Hematopoietic multipotent progenitor cell treated with erythropoietin and hydrocortisone succinate and interleukin-3 and kit ligand, for 6 days (in vitro differentiated cells): Measurements from ENCODE around the gene DYNLT1.
A peak's percentile ranks its signal among the peaks of the same experiment; 100 is the strongest.
"Not testable (repeated sequence)": the region's sequence is repeated elsewhere in the genome, so short reads cannot be mapped to it uniquely, and the experiment has no call there.

Source experiments
- DNase-seq: peaks from one replicate; pipeline ENCODE4 v3.0.0-alpha.2; 2015

Gene DYNLT1

DNA sequence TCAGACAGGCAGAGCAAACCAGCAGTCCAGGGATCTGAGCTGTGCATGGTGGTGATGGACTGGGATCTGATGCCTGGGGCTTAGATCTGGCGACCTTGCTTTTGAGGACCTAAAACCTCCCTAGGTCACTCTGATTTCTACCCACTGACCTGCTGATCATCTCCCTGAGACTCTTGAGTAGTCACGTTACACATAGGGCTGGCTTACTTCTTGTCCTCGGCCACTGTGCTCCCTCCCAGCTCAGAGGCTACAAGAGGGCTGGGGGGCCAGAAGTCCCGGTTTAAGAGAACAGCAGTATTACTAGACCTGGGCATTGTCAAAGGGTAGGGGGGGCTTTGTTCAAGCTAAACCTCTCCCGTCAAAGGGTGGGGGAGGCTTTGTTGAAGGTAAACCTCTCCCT is 5.5 kb downstream of the DYNLT1 start:
- no peak for DNase-seq

DNA sequence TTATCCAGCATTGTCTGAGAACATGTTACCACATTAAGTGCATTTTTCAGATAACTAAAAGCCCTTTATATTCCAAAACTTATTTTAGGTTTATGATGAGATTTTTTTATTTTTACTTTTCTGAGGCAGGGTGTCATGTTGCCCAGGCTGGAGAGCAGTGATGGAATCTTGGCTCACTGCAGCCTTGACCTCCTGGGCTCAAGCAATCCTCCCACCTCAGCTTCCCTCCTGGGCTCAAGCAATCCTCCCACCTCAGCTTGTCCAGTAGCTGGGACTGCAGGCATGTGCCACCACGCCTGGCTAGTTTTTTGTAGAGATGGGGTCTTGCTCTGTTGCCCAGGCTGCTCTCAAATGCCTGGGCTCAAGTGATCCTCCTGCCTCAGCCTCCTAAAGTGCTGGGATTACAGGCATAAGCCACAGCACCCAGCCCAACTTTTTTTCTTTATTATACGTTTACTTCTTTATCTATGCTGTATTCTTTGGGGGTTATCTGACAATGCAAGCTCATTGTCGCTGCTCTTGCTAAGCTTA is 6.2 kb downstream of the DYNLT1 start:
- peak; percentile 43 for DNase-seq

DNA sequence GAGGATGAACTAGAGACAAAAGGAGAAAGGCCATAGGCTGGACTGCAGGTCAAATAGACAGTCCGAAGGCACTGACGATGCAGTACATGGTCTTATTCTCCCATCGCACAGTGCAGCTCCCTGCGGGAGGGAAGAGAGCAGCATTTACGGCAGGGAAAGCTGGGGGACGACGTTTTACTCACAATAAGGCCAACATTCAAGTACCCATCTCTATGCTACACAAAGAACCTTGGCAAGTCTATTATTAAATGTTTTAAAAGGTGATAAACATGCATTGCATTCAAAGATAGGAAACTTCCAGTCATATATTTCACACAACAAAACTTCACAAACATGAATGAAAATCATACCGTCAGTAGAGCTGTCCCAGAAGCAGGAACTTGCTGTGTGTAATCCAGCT is 7.8 kb downstream of the DYNLT1 start:
- no peak for DNase-seq

DNA sequence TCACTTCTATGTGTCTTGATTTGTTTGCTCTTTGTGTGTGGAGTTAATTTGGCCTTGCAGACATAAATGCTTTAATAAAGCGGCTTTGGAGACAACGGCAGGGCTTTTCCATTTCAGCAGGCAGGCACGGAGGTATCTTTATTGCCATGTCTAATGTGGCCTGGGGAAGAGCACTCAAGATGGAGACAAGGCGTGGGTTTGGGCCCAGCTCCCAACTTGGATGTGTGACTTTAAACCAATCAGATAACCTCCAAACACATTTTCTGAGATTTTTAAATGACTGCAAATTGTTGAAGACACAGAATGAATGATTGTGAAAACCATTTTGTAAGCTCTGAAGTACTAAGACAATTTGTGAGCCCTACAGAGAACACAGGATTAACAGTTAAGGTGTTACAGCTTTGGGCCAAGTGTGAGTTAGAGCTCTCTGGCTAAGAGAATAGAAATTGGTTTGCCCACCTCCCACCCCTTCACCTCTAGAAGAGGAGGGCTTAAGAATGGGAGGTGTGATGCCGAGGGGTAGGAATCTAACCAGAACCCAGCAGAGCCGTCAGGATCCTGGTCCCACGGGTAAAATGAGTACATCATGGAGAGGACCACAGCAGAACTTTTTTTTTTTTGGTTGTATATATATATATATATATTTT is 9.0 kb downstream of the DYNLT1 start:
- DNase-seq, result no peak

DNA sequence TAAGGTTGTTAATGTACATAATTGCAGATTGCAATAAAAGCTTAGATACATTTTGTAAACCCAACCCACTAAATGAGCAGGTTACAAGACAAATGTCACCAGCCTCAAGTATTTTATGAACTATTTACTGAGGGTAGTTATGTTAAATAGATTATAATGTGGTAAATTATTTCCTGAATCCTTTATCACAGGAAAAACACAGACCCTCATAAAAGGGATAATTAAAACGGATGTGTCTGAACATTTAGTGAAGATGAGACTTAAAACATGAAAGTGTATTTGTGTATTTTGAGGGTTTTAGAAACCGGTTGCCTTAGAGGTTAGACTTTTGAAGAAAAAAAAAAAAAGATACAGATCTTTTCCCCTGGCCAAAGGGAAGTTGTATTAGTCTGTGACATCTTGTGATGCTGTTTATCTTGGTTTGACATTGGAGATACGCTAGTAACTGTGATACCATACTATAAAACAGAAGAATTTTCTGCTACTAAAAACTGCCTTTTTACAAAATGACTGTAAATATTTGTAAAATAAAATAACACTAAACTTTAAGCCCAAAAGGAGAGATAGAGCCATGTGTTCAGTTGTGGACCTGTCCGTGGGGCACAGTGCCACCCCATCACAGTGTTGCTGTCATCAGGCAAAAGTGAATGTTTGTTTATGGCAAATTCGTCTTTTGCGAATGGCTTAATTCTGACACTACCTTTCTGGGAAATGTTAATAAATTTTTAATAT is 9.7 kb downstream of the DYNLT1 start:
- DNase-seq, result peak; percentile 38

DNA sequence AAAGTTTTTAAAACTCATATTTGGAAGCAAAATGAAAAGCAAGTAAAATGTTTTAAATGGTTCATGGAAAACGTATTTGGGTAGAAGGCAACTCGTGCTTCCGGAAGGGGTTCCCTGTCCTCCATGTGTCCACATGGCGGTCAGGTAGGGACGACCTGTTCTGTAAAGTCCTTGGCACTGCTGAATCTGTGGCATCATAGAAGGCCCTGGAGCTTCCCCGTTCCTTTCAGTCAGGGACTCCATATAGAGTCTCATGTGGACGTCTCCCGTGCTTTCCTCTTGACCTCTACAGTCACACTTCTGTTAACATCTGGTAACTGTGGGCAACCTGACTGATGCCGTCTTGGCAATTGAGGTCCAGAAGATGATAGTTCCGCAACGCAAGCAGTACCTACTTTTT is 11.4 kb downstream of the DYNLT1 start:
- no peak for DNase-seq

DNA sequence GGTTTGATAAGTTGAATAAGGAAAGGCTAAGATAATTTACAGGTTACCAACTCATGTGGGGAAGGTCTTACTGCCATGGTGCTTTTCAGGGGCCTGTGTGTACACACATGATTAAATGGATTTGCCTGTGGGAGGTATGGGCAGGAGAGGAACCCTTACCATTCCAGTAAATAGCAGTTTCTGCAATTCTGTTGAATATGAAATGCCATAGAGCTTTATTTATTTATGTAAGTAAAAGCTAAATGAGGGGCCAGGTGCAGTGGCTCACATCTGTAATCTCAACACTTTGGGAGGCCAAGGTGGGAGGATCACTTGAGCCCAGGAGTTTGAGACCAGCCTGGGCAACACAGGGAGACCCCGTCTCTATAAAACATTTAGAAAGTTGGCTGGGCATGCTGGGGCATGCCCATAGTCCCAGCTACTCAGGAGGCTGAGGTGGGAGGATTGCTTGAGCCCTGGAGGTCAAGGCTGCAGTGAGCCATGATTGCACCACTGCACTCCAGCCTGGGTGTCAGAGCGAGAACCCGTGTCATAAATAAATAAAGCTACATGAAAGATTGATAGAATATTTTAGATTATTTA is 11.9 kb downstream of the DYNLT1 start:
- not testable (repeated sequence) for DNase-seq

DNA sequence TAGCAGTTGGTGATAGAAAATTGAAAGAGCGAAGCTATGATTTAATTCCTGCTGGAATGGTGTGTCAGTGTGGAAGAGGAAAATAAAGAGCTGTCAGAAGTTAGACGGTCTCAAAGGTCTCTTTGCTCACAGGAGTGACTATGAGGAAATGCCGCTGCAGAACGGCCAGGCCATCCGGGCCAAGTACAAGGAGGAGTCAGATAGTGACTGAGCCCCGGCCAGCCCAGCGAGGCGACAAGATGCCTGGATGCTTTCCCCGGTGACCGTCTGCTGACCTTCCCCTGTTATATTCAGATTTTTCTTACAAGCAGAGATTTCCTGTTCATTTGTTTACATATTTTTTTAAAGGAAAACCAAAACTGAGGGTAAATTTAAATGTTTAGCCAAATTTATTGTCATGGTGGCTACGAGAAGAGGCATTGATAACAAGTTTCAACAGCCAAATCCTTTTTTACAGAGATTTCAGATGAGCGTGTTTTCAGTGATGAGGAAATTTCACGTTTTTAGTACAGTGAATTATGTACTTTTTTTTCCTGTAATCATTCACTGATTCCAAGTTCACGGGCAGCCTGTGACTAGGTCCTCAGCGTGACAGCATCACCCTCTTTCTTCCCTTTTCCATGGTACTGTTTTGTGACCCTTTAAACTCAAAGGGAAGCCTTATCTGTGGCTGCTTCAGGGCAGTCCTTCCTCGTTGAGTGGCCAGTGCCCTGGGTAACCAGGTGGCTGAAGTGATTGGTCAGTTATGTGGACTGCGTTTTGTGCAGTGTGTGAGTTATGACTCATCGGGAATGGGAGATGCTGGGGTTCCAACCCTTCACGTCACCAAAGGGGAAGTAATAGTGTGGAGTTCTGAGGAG is 12.6 kb downstream of the DYNLT1 start:
- DNase-seq, result peak; percentile 21

DNA sequence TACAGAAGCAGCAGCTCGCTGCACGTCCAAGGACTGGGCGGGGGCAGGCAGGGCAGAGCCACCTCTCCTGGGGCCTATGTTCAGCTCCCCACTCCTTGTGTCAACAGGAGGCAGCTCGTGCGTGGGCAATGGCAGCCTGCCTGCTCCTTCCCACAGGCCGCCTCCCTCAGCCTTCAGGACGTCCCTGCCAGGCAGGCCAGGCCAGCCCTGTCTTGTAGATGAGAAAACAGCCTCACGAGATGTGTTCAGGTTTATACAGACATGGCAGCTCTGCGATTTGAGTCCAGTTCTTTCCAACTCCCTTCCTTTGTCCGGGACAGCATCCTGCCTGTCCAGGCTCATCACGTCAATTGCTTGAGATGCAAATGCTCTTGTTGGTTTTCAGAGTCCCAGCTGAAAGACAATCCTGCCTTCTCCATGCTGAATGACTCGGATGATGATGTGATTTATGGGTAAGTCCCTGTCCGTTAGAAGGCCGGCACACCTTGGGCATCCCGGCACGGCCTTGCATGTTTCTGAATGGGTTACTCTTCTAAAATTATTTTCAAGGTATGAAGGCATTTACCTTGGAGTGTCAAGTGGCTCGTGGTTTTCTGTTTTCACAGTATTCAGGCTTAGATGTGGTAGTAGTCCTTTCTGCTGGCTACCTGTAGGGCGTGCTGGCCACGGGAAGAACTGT is 13.5 kb downstream of the DYNLT1 start:
- no peak for DNase-seq

DNA sequence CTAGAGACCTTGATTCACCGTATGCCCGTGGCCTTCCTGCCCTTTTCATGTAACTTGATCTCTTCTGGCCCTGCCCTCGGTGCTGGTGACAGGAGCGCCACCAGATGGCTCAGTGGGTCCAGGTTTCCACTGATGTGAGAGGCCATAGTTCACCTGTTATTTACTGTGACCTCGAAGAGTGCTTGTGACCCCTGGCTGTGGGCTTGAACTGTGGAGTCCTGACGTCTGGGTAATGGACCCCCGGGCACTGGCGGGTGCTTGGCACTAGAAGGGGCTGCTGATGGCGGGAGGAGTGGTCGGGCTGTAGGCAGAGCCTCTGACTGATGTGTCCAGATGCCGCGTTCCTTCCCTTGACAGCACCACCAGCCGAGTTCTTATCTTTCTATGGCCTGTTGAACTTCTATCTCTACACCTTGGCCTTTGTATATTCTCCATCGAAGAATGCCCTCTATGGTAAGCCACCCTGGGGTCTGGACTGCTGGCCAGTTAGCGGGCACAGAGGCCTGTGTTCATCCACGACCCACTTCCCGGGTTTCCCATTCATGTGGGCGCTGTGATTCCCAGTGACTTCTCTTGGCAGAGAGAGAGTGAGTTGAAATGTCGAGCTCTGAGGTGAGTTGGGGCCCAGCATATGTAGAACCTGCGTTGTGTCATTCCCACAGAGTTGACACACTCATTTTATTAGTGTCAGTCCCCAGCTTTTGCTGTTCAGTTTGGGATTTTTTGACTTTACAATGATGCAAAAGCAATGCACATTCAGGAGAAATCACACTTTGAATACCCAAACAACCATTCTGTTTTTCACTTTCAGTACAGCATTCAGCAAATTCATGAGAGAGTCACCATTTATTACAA is 14.9 kb downstream of the DYNLT1 start:
- DNase-seq, result no peak

DNA sequence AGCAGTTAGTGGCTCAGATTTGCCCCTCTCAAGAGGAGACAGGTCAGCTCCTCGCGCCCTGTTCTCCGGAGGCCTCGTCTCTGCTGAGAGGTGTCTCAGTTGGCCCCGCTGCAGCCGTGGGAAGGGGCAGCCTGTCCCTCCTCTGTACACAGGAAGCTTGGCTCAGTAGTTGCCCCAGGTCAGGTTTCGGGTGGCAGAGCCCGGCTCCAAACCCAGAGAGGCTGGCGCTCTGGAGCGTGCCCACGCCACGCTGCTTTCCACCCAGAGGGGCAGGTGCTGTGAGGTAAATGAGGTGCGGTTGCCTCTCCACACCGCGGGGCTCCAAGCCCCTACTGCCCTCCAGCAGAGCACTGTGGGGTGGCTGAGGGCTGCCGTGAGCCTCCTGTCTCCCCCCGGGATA is 16.0 kb downstream of the DYNLT1 start:
- no peak for DNase-seq

DNA sequence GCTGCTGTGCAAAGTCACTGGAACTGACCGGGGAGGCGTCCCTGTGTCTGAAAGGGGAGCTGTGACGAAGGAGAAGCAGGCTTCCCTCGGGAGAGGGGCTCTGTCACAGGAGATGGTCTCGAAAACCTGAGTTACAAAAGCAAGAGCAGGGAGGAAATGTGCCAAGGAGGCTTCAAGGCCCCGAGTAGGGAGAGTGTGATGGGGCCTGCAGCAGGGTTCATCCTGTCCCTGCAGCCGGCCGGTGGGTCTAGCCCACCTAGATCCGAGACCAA is 16.7 kb downstream of the DYNLT1 start:
- DNase-seq, result no peak

DNA sequence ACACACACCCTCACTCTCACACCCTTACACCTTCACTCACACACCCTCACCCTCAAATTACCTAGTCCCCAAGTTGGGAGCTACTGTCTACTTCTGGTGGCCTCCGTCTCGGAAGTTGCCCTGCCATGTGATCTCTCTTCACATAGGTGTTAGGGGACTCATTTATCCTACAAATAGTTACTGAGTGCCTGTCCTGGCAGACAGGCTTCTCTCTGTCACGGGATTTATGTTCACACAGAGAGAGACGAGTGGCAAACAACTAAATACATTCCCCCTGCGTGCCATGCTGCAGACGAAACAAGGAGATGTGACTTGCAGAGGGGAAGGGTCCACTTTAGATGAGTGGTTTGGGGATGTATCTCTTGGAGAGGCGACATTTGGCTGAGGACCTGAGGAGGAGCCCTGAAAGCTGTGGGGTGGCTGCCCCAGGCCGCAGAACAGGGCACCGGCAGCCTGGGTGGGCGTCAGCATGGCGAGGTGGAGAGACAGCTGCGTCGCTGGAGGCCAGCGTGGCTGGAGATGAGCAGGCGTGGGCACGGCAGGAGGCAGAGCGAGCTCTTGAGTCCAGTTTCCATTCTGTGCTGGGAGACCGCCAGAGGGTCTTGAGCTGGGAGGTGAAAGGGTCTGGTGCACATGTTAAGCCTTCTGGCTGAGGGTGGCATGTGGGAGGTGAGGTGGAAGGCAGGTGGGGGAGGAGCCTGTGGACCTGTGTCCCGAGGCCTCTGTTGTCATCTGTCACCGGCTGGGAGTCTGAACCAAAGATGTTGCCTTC is 17.2 kb downstream of the DYNLT1 start:
- DNase-seq, result no peak

DNA sequence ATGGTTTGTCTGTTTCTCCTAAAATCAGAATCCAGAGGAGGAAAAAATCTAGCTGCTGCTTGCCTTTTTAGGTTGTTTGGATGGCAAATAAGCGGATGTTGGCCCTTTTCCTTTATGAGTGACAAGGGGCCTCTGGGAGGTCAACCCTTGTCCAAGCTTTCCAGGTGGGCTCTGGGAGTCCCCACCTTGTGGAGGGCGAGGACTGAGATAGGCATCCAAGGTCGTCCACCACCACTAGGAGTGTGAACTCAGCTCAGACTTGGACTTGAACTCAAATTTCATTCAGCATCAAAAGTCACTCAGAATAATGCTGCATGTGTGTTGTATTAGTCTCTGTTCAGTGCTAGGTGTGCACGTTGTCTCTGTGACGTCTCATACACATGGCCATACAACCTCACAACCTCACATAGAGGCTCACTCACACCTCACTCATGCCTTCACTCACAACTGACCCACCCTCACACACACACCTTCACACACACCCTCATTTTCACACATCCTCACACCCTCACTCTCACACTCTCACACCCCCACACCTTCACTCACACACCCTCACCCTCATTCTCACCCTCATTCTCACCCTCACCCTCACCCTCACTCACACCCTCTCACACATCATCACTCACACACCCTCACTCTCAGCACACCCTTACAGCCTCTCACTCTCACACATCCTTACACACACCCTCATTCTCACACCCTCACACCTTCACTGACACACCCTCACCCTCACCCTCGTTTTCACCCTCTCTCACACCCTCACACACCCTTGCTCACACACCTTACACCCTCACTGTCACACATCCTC is 18.0 kb downstream of the DYNLT1 start:
- DNase-seq, result no peak

DNA sequence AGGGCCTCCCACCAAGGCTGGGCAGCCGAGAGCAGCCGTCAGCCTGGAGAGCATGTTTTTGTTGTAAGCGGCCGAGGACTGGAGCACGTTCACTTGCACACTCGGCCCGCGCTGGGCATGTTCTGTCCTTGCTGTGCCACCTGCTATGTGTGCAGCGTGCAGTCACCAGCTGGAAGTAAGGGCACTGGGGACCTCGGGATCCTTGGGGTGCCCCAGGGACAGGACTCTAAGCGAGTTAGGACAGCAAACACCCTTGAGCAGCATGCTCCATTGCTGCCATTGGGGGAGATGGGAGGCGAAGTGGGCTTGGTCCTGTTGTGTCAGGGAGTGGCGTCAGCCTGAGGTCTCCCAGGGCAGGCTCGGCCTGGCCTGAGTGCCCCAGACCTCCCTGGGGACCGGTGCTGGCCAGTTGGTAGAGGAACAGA is 18.6 kb downstream of the DYNLT1 start:
- DNase-seq, result no peak

DNA sequence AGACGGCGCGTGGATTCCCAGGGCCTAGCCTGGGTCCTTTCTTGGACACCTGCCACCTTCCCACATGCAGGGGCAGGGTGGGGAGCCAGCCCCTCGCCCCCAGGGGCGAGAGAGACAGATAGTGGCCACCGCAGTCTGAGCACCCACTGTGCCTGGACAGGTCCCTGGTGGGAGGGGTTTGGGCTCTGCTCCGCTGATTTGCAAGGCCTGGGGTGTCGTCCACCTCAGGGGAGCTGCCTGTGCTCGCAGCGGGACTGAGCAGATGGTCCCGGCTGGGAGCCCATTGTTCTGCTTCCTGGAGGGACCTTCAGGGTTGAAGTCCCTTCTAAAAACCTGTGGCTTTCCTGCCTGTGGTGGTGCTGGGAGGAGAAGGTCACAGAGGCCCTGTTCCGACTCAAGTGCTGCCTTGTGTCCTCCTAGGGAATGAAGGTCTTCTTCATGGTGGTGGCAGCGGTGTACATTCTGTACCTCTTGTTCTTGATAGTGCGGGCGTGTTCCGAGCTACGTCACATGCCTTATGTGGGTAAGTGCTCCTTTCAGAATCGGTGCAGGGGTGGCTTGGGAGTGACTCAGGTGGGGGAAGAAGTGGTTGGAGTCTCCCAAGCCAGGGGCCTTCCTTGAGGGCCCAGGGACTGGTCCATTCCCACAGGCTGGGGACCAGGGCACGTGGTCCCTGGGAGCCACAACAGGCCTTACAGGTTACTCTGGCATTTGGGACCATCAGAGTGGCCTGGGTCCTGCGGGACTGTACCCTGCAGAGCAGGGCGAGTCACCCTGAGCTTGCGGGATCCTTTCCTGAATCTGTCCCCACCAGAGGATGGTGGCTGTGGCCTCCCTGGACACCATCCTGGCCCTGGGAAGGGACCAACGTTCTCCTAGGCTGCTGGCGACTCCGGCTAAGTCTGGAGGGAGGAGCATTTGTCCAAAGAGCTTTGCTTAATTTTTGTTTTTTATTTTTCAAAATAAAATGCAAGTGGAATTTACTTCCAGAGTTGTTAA is 19.6 kb downstream of the DYNLT1 start:
- DNase-seq, result no peak

DNA sequence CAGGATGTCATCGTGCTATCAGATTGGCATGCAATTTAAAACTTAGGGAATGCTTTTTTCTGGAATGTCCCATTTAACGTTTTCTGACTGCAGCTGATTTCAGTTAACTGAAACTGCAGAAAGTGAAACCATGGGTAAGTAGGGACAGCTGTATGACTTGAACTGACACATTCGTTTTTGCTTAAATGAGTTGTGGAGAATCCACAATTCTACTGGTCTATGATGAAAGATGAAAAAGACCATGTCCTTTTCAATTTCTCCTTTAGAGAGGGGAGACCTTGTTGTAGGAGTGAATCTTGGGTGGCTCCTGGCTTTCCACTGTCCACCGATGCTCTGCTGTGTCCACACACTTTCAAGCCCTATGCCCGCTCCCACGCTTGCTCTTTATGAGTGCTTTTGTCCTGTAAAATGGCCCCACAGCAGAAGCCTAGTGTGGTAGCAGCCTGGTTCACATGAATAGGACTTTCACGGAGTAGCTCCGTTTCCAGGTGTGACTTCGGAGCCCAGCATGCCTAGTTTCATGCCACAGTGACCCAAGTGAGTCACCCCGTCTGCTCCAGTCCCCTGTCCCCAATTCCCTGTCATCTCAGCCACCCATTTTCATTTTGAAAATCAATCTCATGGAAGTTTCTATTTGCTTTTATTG is 21.9 kb downstream of the DYNLT1 start:
- no peak for DNase-seq
